Gastroesophageal sphincter (tissue), 3 donors: ENCODE measurements around the gene MKRN2.

Source experiments
- EP300 ChIP-seq: sonication (generic); formaldehyde crosslinking; IDR thresholded peaks from one replicate; pipeline ENCODE4 v1.6.1; 2017; ENCODE audit warnings: antibody characterized with exemption, mild to moderate bottlenecking
- POLR2A ChIP-seq, 2 donors: fragments of 450-650 bp; IDR thresholded peaks; one replicate each; pipeline ENCODE4 v1.6.1; 2017; ENCODE audit warnings: antibody characterized with exemption in 2 of 2, mild to moderate bottlenecking in 2 of 2, moderate library complexity in 1 of 2
- POLR2AphosphoS5 ChIP-seq: sonication (generic); formaldehyde crosslinking; IDR thresholded peaks from one replicate; pipeline ENCODE4 v1.6.1; 2017; ENCODE audit warnings: antibody characterized with exemption
- TF ChIP-seq, protein P1 (sequence below), 4 experiments: fragments of 200-600 bp in 2 of 4; fragments of 450-650 bp in 2 of 4; sonication (generic) in 1 of 4; IDR thresholded peaks; one replicate each; pipeline ENCODE4 v1.5.1; 2017 to 2019; ENCODE audit warnings: antibody characterized with exemption in 4 of 4, mild to moderate bottlenecking in 2 of 4, moderate library complexity in 2 of 4

- TF ChIP-seq POLR2A (IDR thresholded peaks at IDR 0.05) (no peak), EP300 (no peak), POLR2AphosphoS5 (no peak)
- TF ChIP-seq, protein P1, sequence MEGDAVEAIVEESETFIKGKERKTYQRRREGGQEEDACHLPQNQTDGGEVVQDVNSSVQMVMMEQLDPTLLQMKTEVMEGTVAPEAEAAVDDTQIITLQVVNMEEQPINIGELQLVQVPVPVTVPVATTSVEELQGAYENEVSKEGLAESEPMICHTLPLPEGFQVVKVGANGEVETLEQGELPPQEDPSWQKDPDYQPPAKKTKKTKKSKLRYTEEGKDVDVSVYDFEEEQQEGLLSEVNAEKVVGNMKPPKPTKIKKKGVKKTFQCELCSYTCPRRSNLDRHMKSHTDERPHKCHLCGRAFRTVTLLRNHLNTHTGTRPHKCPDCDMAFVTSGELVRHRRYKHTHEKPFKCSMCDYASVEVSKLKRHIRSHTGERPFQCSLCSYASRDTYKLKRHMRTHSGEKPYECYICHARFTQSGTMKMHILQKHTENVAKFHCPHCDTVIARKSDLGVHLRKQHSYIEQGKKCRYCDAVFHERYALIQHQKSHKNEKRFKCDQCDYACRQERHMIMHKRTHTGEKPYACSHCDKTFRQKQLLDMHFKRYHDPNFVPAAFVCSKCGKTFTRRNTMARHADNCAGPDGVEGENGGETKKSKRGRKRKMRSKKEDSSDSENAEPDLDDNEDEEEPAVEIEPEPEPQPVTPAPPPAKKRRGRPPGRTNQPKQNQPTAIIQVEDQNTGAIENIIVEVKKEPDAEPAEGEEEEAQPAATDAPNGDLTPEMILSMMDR (IDR thresholded peaks at IDR 0.05): no peak
These were observed 31.4 kb downstream of the MKRN2 start for GRCh38 chr3:12588039-12589009.
